ENCODE results near the gene GATA5. TPM values are rescaled to one million over a fixed set of nuclear protein-coding genes. Genes with fewer than 3 reads are reported as not detected.

Gene GATA5
- total RNA-seq, 1 experiment from 2014 or later: 0.96 TPM

DNA sequence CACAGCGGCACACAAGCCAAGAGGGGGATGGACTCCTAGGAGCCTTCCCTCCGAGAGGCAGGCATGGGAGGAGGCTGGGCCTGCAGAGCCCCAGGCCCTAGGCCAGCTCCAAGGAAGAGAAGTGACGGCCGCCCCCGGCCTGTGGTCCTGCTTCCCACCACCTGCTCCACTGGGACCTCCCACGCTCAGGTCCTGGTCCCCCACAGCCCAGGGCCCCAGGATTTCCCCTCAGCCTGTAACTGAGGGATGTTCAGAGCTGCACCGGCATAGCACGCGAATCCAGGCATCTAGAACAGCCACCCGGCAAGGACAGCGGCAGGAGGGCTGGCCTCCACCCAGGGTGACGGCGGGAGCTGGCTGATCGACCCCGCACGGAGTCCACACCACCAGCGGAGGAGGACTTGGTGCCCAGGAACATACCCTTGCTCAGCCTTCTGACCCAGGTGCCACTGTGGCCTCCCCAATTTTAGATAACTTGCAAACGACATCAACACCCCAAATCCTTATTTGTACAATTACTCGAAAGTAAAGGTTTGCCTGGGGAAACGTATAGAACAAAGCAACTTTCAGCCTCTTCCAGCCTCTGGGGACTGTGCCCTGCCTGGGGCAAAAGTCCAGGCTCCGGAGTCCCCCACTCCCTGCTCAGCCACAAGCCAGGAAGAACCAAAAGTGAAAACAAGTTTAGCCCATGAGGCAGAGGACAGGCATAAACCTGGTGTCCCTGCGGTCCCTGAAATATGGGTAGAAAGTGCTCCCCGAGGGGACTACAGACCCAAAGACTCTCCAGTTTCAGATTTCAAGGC, 3.5 kb downstream of the GATA5 start:
- Histone ChIP-seq H3K4me3 (no peak overlapping the region), H3F3A (ENCODE audit: insufficient read depth, low read depth) (no peaks in the 10 kb centered on the region), H2AFZ (no peak overlapping the region), H3K4me1 (replicated peaks; ENCODE audit: insufficient read depth) (no peaks in the 10 kb centered on the region), H3K9me2 (ENCODE audit: insufficient read depth) (no peaks in the 10 kb centered on the region), H3K79me2 (ENCODE audit: low read depth) (no peaks in the 10 kb centered on the region), H3K36me3 (ENCODE audit: low read depth) (no peaks in the 10 kb centered on the region), H3K27me3 (ENCODE audit: insufficient read depth, low read depth) (peaks cover 46% of the 10 kb centered on the region), H3K9me3 (ENCODE audit: insufficient read depth, low read depth) (no peaks in the 10 kb centered on the region), H4K20me1 (ENCODE audit: insufficient read depth) (no peaks in the 10 kb centered on the region), H3K27ac (no peak overlapping the region), H3K4me2 (no peak overlapping the region)
- no TSS peak for BruUV-seq (replicated peaks)
- no peak for TF ChIP-seq EZH2 (IDR thresholded peaks at IDR 0.05; ENCODE audit: low read depth)
- TF ChIP-seq, protein P1, sequence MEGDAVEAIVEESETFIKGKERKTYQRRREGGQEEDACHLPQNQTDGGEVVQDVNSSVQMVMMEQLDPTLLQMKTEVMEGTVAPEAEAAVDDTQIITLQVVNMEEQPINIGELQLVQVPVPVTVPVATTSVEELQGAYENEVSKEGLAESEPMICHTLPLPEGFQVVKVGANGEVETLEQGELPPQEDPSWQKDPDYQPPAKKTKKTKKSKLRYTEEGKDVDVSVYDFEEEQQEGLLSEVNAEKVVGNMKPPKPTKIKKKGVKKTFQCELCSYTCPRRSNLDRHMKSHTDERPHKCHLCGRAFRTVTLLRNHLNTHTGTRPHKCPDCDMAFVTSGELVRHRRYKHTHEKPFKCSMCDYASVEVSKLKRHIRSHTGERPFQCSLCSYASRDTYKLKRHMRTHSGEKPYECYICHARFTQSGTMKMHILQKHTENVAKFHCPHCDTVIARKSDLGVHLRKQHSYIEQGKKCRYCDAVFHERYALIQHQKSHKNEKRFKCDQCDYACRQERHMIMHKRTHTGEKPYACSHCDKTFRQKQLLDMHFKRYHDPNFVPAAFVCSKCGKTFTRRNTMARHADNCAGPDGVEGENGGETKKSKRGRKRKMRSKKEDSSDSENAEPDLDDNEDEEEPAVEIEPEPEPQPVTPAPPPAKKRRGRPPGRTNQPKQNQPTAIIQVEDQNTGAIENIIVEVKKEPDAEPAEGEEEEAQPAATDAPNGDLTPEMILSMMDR (conservative IDR thresholded peaks at IDR 0.05): no peak
- CTCF ChIA-PET: interaction anchor here (0.6 kb wide), 2 partner anchors 30 to 276 kb away, joined by 4 to 5 read pairs; no protein-coding TSS in a partner anchor
- POLR2A ChIA-PET (ENCODE audit: unreplicated experiment): no interaction called here
- intact Hi-C loops (cut with micrococcal nuclease; ENCODE audit: unreplicated experiment): no loop called here
- no peak for DNase-seq

DNA sequence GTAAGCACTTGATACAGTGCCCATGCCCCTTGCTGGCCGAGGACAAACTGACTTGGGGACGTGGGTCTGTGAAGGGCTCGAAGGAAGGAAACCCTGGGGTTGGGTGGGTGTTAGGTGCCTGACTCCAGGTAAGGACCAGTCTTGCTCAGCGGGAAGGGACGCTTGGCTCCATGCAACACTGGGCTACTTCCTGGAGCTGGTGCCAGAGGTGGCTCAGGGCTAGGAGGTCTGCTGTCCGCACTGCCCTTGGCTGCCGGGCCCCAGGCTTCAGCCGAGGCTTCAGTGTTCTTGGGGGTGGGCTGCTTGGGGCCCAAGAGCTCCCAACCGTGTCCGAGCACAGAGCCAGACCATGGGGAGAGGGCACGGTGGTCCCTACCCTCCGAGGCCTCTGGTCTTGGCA, 5.3 kb downstream of the GATA5 start:
- Histone ChIP-seq H3F3A (ENCODE audit: insufficient read depth, low read depth) (no peaks in the 10 kb centered on the region), H3K4me3 (no peak overlapping the region), H3K36me3 (ENCODE audit: low read depth) (no peaks in the 10 kb centered on the region), H3K4me1 (replicated peaks; ENCODE audit: insufficient read depth) (no peaks in the 10 kb centered on the region), H4K20me1 (ENCODE audit: insufficient read depth) (no peaks in the 10 kb centered on the region), H3K4me2 (no peak overlapping the region), H3K79me2 (ENCODE audit: low read depth) (no peaks in the 10 kb centered on the region), H3K9me3 (ENCODE audit: insufficient read depth, low read depth) (no peaks in the 10 kb centered on the region), H3K9me2 (ENCODE audit: insufficient read depth) (no peaks in the 10 kb centered on the region), H3K27me3 (ENCODE audit: insufficient read depth, low read depth) (peaks cover 45% of the 10 kb centered on the region), H2AFZ (no peak overlapping the region), H3K27ac (no peak overlapping the region)
- no peak for DNase-seq
- ChIA-PET POLR2A (ENCODE audit: unreplicated experiment) (interaction anchor here (0.6 kb wide), 2 partner anchors 17 to 887 kb away, joined by 5 to 16 read pairs; no protein-coding TSS in a partner anchor), CTCF (interaction anchor here (0.6 kb wide), 1 partner anchor 46 kb away, joined by 3 read pairs; no protein-coding TSS in a partner anchor)
- intact Hi-C loops (cut with micrococcal nuclease; ENCODE audit: unreplicated experiment): no loop called here
- no TSS peak for BruUV-seq (replicated peaks)
- TF ChIP-seq, protein P1 (conservative IDR thresholded peaks at IDR 0.05): no peak
- no peak for TF ChIP-seq EZH2 (IDR thresholded peaks at IDR 0.05; ENCODE audit: low read depth)

DNA sequence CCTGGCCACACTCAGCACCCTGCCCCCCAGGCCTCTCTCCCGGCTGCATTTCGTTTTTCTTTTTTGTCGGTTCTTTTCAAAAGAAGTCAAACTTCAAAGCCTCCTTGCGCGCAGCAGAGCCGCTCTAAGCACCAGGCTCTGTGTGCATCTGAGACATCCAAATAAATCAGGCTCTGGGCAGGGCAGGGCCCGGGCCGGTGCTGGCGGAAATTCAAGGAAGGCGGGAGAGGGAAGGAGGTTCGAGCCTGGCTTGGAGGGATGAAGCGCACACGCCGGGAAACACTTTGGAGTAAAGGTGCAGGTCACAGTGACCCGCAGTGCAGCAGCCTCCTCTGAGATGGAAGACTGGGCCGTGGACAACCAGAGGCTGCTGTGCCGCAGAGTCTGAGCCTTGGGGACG, 5.8 kb downstream of the GATA5 start:
- H3K4me2 ChIP-seq: no peak overlapping the region
- no peaks in the 10 kb centered on the region for H3F3A ChIP-seq (ENCODE audit: insufficient read depth, low read depth)
- H3K4me1 ChIP-seq (replicated peaks; ENCODE audit: insufficient read depth): no peaks in the 10 kb centered on the region
- no TSS peak for BruUV-seq (replicated peaks)
- ChIA-PET CTCF (no interaction called here), POLR2A (ENCODE audit: unreplicated experiment) (interaction anchor here (0.7 kb wide), 1 partner anchor 460 kb away, joined by 7 read pairs; no protein-coding TSS in a partner anchor)
- H3K9me2 ChIP-seq (ENCODE audit: insufficient read depth): no peaks in the 10 kb centered on the region
- H3K27me3 ChIP-seq (ENCODE audit: insufficient read depth, low read depth): peaks cover 45% of the 10 kb centered on the region
- no peaks in the 10 kb centered on the region for H3K9me3 ChIP-seq (ENCODE audit: insufficient read depth, low read depth)
- H3K79me2 ChIP-seq (ENCODE audit: low read depth): no peaks in the 10 kb centered on the region
- intact Hi-C loops (cut with micrococcal nuclease; ENCODE audit: unreplicated experiment): no loop called here
- no peak for TF ChIP-seq EZH2 (IDR thresholded peaks at IDR 0.05; ENCODE audit: low read depth)
- TF ChIP-seq, protein P1 (conservative IDR thresholded peaks at IDR 0.05): no peak
- DNase-seq: no peak
- no peaks in the 10 kb centered on the region for H3K36me3 ChIP-seq (ENCODE audit: low read depth)
- no peak overlapping the region for H3K27ac ChIP-seq
- no peak overlapping the region for H3K4me3 ChIP-seq
- H4K20me1 ChIP-seq (ENCODE audit: insufficient read depth): no peaks in the 10 kb centered on the region
- H2AFZ ChIP-seq: no peak overlapping the region

All from PC-9 (cell line).